ENCODE results near the gene ZNG1A. TPM values are rescaled to one million over a fixed set of nuclear protein-coding genes. Genes with fewer than 3 reads are reported as not detected.
"Not testable (repeated sequence)": the region's sequence is repeated elsewhere in the genome, so short reads cannot be mapped to it uniquely, and the experiment has no call there.

Gene ZNG1A
- total RNA-seq, 1 donor, result 24.6 TPM

DNA sequence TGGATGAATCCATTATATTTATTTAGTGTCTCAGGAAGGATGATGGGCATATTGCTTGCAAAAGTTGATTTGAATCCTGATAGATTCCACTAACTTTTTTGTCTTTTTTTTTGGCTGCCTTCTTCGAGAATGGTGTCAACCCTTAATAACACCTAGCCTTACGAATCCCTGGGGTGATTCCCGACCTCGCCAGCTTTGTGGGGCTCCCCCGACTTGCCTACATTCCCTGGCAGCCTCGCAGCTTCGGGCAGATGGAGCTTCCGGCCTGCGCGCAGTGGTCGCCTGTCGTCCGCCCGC, 35.4 kb upstream of the ZNG1A start:
- Histone ChIP-seq H3K4me3 (ENCODE audit: insufficient read depth, low read length) (peak overlapping the region; percentile 40), H2AFZ (ENCODE audit: low read length) (no peak overlapping the region), H3K4me1 (ENCODE audit: insufficient read depth, low read length) (no peaks in the 10 kb centered on the region), H3K27ac (ENCODE audit: low read depth, low read length) (no peak overlapping the region), H3K9me3 (ENCODE audit: low read depth, low read length) (no peaks in the 10 kb centered on the region), H3K36me3 (ENCODE audit: insufficient read depth, low read length) (no peaks in the 10 kb centered on the region), H3K27me3 (ENCODE audit: insufficient read depth, low read length) (peaks cover 12% of the 10 kb centered on the region), H3K4me2 (ENCODE audit: insufficient read depth, low read length) (peak overlapping the region; percentile 55), H4K20me1 (ENCODE audit: insufficient read depth, low read length) (no peaks in the 10 kb centered on the region), H3K79me2 (ENCODE audit: insufficient read depth, low read length) (no peaks in the 10 kb centered on the region)
- TF ChIP-seq, protein P1, sequence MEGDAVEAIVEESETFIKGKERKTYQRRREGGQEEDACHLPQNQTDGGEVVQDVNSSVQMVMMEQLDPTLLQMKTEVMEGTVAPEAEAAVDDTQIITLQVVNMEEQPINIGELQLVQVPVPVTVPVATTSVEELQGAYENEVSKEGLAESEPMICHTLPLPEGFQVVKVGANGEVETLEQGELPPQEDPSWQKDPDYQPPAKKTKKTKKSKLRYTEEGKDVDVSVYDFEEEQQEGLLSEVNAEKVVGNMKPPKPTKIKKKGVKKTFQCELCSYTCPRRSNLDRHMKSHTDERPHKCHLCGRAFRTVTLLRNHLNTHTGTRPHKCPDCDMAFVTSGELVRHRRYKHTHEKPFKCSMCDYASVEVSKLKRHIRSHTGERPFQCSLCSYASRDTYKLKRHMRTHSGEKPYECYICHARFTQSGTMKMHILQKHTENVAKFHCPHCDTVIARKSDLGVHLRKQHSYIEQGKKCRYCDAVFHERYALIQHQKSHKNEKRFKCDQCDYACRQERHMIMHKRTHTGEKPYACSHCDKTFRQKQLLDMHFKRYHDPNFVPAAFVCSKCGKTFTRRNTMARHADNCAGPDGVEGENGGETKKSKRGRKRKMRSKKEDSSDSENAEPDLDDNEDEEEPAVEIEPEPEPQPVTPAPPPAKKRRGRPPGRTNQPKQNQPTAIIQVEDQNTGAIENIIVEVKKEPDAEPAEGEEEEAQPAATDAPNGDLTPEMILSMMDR (IDR thresholded peaks at IDR 0.05; ENCODE audit: extremely low read depth, low read depth, low read length), result no peak
- DNase-seq (ENCODE audit: insufficient read length, low spot score, missing footprints), result no peak

DNA sequence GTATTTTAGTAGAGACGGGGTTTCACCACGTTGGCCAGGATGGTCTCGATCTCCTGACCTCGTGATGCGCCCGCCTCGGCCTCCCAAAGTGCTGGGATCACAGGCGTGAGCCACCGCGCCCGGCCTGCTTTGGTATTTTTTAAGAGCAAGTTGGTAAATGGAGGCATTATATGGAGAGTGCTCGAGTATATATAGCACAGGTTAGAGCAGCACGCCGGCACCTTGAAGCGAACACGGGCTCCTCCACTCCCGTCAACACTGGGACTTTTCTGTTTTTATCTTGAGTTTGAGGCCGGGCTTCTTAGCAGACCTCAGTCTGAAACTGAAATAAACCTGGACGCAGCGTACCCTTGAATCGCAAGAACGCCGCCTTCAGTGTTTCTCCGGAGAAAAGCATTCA, 35.0 kb upstream of the ZNG1A start:
- not testable (repeated sequence) for H3K4me2 ChIP-seq (ENCODE audit: insufficient read depth, low read length); H2AFZ ChIP-seq (ENCODE audit: low read length); H3K9me3 ChIP-seq (ENCODE audit: low read depth, low read length); H3K79me2 ChIP-seq (ENCODE audit: insufficient read depth, low read length); H4K20me1 ChIP-seq (ENCODE audit: insufficient read depth, low read length); H3K4me1 ChIP-seq (ENCODE audit: insufficient read depth, low read length); H3K4me3 ChIP-seq (ENCODE audit: insufficient read depth, low read length); H3K27ac ChIP-seq (ENCODE audit: low read depth, low read length); DNase-seq (ENCODE audit: insufficient read length, low spot score, missing footprints); H3K36me3 ChIP-seq (ENCODE audit: insufficient read depth, low read length)
- H3K27me3 ChIP-seq (ENCODE audit: insufficient read depth, low read length), result peaks cover 12% of the 10 kb centered on the region

DNA sequence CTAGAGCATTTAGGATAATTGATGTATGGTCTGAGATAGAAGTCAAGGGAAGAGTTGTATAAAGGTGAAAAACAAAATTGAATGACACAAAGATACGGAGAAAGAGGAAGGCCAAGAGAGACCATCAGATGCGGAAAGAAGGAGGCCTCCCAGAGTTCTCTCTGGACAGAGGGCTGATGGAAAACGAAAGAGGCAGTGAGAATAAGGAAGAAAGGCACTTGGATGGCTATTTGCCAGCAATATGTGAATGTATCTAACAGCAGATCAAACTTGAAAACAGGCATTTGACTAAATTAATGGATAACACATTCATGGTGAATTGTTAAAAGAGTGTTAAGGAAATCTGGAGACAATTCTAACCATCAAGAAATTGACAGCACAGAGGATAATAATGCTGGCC, 33.4 kb upstream of the ZNG1A start:
- Histone ChIP-seq H3K36me3 (ENCODE audit: insufficient read depth, low read length) (no peaks in the 10 kb centered on the region), H3K27me3 (ENCODE audit: insufficient read depth, low read length) (peaks cover 12% of the 10 kb centered on the region), H3K79me2 (ENCODE audit: insufficient read depth, low read length) (no peaks in the 10 kb centered on the region), H3K27ac (ENCODE audit: low read depth, low read length) (no peak overlapping the region), H4K20me1 (ENCODE audit: insufficient read depth, low read length) (no peaks in the 10 kb centered on the region), H3K4me3 (ENCODE audit: insufficient read depth, low read length) (no peak overlapping the region), H2AFZ (ENCODE audit: low read length) (no peak overlapping the region), H3K4me2 (ENCODE audit: insufficient read depth, low read length) (no peak overlapping the region), H3K9me3 (ENCODE audit: low read depth, low read length) (no peaks in the 10 kb centered on the region), H3K4me1 (ENCODE audit: insufficient read depth, low read length) (no peaks in the 10 kb centered on the region)
- DNase-seq (ENCODE audit: insufficient read length, low spot score, missing footprints), result no peak
- TF ChIP-seq, protein P1 (IDR thresholded peaks at IDR 0.05; ENCODE audit: extremely low read depth, low read depth, low read length), result no peak

DNA sequence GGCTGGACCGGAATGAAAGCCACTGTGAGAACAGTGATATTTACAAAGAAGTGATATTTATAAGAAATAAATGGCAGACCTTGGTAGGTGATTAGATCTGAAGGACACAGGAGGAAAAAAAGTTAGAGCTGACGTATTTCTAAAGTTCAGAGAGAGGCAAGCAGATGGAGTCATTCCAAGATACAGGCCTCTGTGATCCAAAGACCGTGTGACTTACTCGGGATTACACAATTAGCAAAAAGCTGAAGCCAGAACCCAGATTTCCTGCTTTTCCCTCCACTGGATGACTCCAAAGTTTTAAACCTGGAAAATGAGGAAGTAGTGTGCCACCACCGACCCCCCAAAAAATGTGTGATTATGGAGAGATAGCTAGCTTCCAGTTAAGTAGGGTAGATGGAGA, 32.7 kb upstream of the ZNG1A start:
- no peaks in the 10 kb centered on the region for H3K79me2 ChIP-seq (ENCODE audit: insufficient read depth, low read length)
- H3K9me3 ChIP-seq (ENCODE audit: low read depth, low read length), result no peaks in the 10 kb centered on the region
- no peaks in the 10 kb centered on the region for H3K4me1 ChIP-seq (ENCODE audit: insufficient read depth, low read length)
- TF ChIP-seq, protein P1 (IDR thresholded peaks at IDR 0.05; ENCODE audit: extremely low read depth, low read depth, low read length), result no peak
- no peaks in the 10 kb centered on the region for H3K36me3 ChIP-seq (ENCODE audit: insufficient read depth, low read length)
- H3K27me3 ChIP-seq (ENCODE audit: insufficient read depth, low read length), result peaks cover 12% of the 10 kb centered on the region
- H3K4me2 ChIP-seq (ENCODE audit: insufficient read depth, low read length), result no peak overlapping the region
- H3K27ac ChIP-seq (ENCODE audit: low read depth, low read length), result no peak overlapping the region
- no peak for DNase-seq (ENCODE audit: insufficient read length, low spot score, missing footprints)
- H3K4me3 ChIP-seq (ENCODE audit: insufficient read depth, low read length), result no peak overlapping the region
- H2AFZ ChIP-seq (ENCODE audit: low read length), result no peak overlapping the region
- no peaks in the 10 kb centered on the region for H4K20me1 ChIP-seq (ENCODE audit: insufficient read depth, low read length)

DNA sequence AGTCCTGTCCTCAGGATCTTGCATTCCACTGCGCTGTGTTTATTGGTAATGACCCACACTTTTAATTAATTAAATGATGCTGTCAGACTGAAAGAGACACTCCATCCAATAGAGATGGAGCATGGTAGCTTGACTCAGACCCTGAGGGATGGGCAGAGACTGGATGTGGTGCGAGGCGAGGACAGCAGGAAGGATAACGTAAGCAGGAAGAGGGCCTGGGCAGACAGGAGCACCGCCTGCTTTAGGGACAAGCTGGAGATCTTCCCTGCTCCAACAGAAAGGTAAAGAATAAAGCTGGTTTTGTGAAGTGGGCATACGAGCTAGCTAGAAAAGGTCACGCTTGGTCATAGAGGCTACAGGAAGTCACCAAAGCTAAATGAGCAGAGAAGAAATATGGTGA, 32.2 kb upstream of the ZNG1A start:
- Histone ChIP-seq H3K79me2 (ENCODE audit: insufficient read depth, low read length) (no peaks in the 10 kb centered on the region), H3K36me3 (ENCODE audit: insufficient read depth, low read length) (no peaks in the 10 kb centered on the region), H3K9me3 (ENCODE audit: low read depth, low read length) (no peaks in the 10 kb centered on the region), H3K4me2 (ENCODE audit: insufficient read depth, low read length) (no peak overlapping the region), H3K27me3 (ENCODE audit: insufficient read depth, low read length) (peaks cover 12% of the 10 kb centered on the region), H3K27ac (ENCODE audit: low read depth, low read length) (no peak overlapping the region), H4K20me1 (ENCODE audit: insufficient read depth, low read length) (no peaks in the 10 kb centered on the region), H2AFZ (ENCODE audit: low read length) (no peak overlapping the region), H3K4me3 (ENCODE audit: insufficient read depth, low read length) (no peak overlapping the region), H3K4me1 (ENCODE audit: insufficient read depth, low read length) (no peaks in the 10 kb centered on the region)
- TF ChIP-seq, protein P1 (IDR thresholded peaks at IDR 0.05; ENCODE audit: extremely low read depth, low read depth, low read length), result no peak
- DNase-seq (ENCODE audit: insufficient read length, low spot score, missing footprints), result no peak
